Right forelimb (tissue), 1 donor: ENCODE data around the gene RNASE7.

ENCODE experiments used
- DNase-seq: peaks from one replicate; pipeline ENCODE4 v3.0.0-alpha.2; 2018

Gene RNASE7

DNA sequence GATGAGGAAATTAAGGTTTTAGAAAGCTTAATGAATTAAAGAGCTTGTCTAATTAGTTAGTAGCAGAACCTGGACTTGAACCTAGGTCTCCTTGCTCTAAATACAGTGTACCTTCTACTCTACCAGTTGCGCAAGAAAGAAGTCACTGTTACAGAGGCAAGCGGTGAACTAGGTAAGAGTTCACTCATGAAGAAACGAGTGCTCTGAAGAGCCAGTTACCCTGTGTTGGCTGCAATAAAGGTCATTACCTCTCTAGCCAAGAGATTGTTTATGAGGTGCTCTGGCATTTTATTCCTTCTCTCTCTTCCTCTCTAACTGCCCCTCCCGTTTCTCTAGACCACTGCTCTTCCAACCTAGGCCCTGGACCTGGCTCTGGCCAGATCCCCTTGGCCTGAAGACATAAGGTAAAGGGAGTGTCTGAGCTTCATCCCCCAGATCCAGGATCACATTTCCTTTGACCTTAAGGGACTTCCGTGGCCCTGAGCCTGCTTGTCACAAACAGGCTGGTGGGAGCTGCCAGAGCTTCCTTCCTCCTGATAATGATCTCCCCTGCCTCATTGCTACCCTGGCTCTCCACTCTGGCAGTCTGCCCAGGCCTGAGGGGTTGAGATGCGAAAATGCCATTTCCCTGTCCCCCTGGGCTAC is 1.9 kb downstream of the RNASE7 start:
- no peak for DNase-seq

DNA sequence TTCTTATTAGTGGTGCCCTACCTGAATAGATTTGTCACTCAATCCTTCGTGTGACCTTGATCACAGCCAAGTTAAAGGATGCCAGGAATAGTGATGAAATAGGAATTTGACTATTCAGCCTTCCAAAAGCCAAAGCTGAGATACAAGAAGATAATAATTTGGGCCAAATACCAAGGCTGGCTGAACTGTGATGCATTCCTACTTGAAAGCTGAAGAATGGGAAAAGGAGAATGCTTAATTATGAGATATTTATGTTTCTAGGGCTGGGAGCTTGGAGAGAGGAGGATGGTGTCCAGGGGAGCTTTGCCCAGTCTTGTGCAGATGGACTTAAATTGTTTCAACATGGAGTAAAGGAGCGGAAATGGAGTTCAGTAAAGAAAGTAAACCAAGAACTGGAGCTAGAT is 5.2 kb downstream of the RNASE7 start:
- no peak for DNase-seq

DNA sequence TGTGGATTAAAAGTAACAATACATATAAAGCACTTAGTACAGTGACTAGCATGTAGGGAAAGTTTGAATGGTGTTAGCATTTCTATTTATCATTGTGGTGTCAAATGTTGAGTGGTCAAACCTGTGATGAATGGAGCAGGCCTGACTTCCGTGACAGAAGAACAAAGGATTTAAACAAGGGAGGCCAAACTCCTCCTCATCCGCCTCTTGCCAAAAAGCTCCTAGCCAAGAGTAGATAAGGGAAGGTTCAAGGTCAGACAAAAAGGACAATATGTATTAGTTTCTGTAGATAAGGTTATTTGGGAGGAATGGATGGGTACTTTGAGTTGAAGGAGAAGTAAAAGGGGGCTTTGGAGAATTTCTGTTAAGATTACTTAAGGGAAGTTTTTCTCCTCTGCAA is 6.5 kb downstream of the RNASE7 start:
- DNase-seq = no peak

DNA sequence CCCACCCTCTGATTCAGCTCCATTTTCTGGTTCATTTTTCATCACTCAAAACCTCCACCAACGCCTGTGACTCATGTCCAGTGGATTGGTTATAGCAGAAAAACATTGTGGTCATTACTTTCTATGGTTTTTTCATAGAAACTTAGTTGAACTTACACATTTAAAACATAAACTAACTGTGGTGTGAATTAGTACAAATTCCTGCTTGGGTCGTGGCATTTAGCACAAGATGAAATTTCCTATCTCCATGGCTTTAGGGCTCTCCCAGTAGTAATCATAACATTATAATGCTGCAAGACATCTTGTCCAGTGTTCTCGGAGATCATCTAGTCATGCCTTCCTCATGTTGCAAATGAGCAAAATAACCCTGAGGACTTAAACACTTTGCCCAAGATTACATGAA is 7.1 kb downstream of the RNASE7 start:
- DNase-seq = no peak

DNA sequence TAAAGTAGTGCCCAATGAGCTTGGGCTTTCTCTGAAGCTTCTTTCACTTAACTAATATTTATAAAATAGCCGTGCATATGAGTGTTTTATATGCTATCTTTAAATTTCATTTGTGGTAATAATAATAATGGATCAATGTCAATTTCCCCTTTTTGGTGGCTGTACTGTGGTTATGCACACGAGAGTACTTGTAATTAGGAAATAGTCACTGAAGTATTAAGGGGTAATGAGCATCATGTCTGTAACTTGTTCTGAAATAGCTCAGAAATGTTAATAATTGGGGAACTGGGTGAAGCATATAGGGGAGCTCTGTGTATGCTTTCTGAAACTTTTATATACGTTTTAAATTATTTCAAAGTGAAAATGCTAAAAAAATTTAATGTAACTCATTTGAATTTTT is 8.4 kb downstream of the RNASE7 start:
- no peak for DNase-seq

DNA sequence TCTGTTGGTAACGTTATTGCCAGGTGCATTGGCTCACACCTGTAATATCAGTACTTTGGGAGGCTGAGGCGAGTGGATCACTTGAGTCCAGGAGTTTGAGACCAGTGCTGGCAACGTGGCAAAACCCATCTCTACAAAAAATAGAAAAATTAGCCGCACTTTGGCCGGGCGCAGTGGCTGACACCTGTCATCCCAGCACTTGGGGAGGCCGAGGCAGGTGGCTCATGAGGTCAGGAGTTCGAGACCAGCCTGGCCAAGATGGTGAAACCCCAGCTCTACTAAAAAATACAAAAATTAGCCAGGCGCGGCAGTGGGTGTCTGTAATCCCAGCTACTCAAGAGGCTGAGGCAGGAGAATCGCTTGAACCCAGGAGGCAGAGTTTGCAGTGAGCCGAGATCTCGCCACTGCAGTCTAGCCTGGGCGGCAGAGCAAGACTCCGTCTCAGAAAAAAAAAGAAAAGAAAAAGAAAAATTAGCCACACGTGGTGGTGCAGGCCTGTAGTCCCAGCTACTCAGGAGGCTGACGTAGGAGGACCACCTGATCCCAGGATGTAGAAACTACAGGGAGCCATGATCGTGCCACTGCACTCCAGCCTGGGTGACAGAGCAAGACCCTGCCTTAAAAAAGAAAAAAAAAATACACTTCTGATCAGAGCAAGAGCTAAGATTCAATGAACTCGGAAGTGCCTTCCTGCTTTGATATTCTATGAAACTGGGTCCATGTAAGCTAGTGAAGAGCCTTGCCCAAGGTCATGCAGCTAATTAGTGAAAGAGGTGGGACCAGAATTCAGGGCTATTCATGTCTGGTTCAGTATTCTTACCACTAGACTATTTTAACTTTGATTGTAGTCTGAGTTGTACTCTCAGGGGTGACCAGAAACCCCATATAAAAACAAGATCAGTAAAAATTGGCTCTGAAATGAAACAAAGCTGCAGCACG is 11.3 kb downstream of the RNASE7 start:
- DNase-seq = no peak

DNA sequence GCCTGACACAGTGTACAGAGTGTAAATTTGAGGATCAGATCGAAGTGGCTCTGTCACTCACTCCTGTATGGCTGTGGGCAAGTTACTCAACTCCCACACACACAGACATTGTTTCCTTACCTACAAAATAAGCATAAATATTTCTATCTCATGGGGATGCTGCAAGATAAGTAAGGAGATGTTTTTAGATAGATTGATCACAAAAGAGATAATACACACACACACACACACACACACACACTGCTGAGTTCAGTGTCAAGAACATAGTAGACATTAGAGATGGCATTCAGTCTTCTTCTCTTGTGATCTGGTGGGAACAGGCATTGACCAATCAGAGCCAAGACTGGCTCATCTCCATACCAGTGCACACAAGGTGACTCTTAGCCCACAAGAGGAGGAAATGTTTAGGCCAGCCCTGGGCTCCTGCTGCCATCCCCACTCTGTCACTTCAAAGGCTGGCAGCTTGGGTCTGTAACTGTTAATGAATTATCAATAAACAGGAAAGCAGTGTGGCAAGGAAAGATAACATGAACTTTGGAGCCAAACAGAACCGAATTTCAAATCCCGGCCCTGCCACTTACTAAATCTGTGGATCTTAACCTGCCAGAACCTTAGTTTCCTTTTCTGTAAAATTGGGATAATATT is 12.1 kb downstream of the RNASE7 start:
- no peak for DNase-seq

DNA sequence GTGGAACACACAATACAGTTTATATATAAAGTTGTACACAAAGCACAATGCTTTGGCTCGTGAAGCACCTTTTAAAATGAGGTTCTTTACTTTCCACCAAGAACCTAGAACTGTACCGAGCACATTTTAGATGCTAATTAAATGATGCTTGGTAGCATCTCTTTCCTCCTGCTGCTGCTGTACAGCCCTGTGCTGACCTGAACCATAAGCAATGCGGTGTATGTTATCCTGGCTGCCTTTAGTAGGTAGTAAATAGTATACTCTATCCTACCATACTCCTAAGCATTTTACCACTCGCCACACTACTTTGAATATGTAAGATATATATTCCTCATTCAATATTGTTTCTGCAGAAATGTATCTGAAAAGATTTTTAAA is 12.6 kb downstream of the RNASE7 start:
- no peak for DNase-seq

DNA sequence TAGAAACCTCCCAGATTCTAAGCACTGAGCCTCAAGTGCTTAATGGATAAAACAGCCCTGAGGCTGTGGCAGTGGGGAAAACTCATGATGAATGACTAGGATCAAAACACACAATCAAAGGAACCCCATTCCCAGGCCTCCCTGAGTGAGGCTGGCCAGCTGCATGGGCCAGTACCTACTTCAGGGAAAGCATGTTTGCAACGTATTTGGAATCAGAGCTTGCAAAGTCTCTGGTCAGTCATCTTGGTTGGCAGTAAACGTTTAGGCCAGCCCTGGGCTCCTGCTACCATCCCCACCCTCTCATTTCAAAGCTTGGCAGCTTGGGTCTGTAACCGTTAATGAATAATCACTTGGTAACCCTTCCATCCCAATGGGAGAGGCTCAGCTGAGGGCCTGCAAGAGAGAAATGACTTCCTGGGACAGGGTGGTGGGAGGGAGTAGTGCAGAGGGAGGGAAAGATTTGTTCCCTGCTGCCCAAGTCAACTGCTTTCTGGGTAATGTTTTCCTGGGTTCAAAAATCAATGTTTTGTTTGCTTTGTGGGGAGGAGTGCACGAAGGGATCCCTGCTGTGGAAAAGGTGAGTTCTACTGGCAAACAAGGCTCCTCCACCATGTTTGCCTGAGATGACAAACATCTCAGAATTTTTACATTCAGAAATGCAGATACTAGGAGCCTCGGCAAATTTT is 13.4 kb downstream of the RNASE7 start:
- no peak for DNase-seq

DNA sequence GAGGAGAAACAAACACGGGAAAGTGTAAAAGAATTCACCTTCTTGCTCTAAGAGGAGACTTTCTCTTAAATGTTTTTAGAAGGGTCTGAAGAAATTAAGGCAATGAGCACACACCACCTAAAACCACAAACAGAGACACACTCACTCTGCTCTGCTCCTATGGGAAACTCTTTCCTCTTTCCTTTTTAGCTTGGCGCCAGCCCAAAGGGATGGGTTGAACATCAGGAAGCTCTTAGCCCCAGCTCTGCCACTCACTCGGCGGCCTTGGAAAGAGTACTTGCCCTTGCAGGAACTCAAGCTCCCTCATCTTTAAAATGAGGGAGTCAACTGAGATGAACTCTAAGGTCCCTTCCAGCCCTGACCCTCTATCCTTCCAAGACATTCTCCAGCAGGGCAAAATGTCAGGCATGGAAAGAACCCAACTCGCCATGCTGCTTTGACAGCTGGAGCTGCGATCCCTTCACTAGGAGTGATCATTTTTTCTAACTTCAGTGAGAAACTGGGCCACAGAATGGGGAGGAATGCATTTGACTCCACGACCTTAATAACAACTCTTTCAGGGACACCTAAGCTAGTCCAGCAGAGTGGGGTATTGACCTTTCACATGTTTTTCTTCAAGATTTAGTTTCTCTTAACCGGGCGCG is 14.5 kb downstream of the RNASE7 start:
- no peak for DNase-seq

DNA sequence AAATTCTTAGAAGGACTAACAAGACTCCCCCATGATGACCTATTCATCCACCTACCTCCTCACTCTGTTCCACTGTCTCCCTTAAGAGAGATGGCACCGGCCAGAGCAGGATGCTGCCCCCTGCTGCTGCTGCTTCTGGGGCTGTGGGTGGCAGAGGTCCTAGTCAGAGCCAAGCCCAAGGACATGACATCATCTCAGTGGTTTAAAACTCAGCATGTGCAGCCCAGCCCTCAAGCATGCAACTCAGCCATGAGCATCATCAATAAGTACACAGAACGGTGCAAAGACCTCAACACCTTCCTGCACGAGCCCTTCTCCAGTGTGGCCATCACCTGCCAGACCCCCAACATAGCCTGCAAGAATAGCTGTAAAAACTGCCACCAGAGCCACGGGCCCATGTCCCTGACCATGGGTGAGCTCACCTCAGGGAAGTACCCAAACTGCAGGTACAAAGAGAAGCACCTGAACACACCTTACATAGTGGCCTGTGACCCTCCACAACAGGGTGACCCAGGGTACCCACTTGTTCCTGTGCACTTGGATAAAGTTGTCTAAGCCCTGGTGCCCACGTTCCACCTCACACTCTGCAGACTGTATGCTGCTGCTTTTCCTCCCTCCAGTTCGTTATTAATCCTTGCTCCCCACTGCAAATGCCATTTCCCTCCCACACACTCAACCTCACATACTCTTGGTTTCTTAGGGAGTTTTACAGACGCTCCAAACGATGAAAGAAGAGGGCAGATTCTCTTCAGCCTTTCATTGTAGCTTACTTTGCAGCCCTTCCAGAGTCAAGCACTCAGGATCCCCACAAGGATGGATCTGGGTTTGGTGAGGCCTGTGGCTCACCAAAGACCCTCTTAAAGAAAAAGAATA is 15.9 kb downstream of the RNASE7 start, which contains the start of gene RNASE8:
RNASE8 (plus strand) TSS at position 20 of the 873 bp plus-strand sequence; CDS start at position 91, 71 bp downstream.
- no peak for DNase-seq

DNA sequence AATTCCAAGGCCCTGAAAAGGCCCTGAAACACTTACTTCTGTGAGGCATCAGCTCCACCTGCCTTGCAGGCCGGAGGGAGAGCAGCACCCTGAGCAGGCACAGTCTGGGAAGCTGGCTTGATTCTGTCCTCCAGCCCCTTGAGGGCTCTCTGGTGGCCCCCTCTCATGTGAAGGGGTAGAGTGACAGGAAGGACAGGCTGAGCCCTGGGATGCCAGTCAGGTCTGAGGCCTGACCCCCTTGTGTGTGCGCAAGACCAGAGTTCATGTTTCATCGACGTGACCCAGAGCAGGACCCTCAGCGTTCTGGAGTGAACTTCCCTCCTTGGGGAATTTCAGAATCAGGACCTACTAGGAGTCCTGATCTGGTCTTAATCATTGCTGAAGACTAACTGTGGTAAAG is 16.7 kb downstream of the RNASE7 start:
- DNase-seq = no peak

DNA sequence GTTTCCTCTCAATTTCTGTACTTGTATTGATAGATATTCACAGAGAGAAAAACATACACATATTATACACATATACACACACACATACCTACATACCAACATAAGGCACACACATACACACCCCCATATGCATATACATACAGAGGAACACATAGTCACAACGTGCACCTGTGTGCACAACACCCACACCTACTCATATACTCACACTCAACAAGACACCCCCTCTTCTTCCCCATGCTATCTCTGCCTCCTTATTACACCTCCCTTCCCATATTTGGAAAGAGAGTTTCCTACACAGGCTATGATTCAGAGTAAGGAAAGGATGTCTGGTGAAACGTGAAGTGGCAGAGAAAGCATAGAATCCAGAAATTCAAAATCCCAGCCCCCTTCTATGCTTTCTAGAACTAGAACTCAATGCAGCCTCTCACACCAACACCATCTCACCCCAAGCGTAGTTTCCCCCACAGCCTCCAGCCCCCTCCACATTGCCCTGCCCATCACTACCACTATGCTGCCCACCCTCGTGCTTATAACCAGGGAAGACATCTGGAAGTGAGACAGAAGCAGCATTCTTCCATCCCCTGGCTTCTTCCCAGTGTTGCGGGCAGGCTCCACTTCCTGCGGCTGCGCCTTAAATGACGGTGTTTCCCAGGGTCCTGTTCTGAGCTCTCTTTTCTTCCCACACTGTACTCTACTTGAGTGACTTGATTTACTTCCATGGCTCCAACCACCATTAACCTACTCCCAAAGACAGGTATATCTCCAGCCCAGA is 17.9 kb downstream of the RNASE7 start:
- DNase-seq = no peak

DNA sequence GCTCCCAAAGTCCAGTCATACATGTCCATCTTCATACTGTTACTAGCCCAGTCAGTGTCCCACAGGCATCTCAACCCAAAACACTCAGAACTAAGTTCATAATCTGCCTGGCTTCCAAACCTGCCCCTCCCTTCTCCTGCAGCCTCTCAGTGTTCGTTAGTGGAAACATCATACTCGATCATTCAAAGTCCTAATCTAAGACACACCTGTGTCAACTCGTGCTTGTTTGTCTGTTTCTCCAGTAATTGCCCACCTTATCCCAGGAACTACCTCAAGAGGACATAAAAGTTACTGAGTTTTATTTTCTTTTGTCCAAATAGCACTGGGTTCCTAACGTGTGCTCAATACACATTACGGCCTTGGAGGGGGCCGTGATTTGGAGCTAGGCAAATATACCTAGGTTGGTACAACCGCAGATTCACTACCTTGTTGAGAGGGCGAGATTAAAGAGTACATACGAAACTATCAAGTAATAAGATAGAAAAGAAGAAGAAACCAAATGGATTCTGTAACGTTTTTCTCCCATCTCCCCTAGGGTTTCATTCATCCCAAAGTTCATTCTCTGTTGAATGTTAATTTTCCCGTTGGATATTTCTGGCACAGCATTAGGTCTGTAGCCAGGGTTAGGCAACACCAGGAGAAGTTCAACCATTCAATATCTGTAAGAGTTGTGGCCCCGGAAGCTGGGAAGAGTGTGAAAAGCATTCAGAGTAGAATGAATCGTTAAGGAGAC is 18.6 kb downstream of the RNASE7 start:
- DNase-seq = no peak

DNA sequence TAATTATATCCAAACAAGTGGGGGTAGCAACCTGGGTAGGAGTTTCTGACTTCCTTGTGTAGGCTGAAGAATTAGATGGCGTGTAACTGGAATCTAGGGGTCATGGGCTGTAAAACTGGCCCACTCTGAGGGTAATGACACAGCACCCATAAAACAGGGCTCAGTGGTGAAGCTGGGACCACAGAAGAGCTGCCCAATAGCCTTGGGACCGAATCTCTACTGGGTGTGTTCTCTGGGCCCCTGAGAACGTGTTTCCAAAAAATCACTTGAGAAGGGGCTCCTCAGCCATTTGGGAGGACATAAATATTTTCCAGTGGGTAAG is 19.1 kb downstream of the RNASE7 start:
- DNase-seq = no peak

DNA sequence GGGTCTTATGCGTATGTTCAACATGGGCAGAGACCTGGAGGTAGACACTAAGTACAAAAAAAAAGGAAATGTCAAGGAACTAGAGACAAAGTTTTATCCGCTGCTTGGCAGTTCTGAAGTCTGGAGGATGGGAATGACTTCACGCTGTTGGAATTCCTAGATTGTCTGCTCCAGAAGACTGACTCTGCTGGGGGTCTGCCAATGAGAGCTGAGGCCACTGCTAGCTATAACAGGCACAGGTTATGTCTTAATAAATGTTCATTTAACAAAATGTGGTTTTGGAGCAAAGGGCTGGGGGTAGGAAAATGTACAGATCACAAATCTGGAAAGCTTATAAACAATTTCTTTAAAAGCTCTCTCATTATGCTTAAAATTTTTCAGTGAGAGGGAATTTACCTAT is 21.3 kb downstream of the RNASE7 start:
- DNase-seq = no peak

DNA sequence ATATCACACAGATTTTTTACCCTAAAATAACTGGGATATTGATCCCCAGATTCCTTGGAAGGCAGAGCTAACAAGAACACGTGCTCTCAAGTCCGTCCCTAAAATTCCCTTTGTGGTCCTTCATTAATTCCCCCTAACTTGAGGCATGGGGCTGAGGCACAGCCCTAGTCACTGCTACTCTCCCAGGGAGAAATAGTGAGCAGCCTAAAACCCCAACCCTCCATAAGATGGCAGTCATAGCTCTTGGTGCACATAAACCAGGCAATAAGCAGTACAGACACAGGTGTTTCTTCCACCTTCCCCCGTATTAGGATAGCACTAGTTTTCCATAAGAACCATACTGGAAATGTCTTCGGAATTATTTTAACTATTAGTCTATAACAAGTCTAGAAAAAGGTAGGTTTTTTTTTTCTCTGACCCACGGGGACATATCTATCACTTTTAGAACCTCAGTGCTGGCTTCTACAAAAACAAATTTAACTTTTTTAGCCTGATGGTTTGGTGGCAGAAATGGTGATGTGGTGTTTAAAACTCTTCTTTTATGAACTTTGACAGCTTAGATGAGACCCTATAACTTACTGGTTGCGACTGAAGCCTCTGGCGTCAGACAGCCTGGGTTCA is 24.8 kb downstream of the RNASE7 start:
- DNase-seq = no peak

DNA sequence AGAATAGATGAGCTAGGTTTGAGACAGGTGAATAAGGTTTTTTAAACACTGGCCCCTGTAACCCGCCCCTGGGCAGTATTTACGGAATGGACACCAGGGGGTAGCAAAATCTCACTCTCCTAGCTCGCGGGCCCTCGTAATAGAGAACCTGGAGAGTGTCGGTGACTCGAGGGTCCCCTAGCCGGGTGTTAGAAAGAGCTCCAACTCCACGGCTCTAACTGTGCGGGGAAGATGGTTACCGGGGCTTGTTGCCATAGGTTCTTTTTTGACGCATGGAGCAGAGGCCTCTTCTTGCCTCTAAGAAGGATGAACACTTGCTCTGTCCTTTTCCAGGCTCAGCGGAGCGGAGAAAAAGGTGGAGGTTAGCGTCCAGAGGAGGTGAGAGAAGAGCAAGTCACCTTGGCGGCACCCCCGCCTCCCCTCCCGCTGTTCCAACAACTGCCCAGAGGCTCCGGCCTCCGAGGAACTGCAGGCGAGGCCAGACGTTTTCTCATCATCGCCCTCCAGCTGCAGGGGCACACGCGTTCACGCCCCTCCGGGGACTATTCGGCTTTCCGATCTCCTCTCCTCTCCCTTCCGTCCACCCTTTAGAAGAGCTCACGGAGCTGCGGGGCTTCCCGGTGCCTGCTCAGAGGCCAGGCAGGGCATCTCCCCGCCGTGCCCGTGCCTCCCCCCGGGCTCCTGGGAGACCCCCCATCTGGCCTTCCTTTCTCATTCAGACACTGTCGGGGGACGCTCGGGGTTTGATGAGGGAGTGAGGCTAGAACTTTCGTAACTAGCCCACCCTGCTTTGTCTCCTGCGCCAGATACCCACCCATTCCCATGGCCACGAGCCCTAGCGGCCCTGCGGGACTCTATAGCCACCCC is 26.6 kb downstream of the RNASE7 start:
- peak; percentile 78 for DNase-seq
